PC-3 (cell line): ENCODE measurements around the gene GAB2. TPM values are rescaled to one million over a fixed set of nuclear protein-coding genes. Genes with fewer than 3 reads are reported as not detected.

Experiments used
- ATAC-seq: fragments of 200-7000 bp; cut with Tn5 transposase; 2 replicates; pipeline ENCODE4 v1.9.1; 2020; ENCODE audit warnings: mild to moderate bottlenecking, moderate library complexity
- BruUV-seq: library from RNA; stranded (reverse); fragments of 400-500 nt; replicated peaks from 2 replicates; lab custom pipeline; 2021; lab: Mats Ljungman, UMichigan
- CTCF ChIA-PET: fragments of 300-600 bp; sonication (Branson Sonifier 250); formaldehyde crosslinking; loops from one replicate; lab custom pipeline; 2022; ENCODE audit warnings: antibody characterized with exemption; lab: Charles Lee
- POLR2A ChIA-PET: fragments of 300-600 bp; sonication (Branson Sonifier 250); formaldehyde crosslinking; loops from one replicate; lab custom pipeline; 2022; ENCODE audit warnings: antibody characterized with exemption; ENCODE audit not compliant: unreplicated experiment; lab: Charles Lee
- DNase-seq: peaks from one replicate; pipeline ENCODE4 v3.0.0-alpha.2; 2015
- H2AFZ ChIP-seq: fragments of 300-600 bp; sonication (generic); 2 replicates; pipeline ENCODE4 v1.6.0; 2016; ENCODE audit warnings: antibody characterized with exemption, low read length
- H3F3A ChIP-seq: fragments of 300-600 bp; sonication (generic); one replicate; pipeline ENCODE4 v1.6.0; 2017; ENCODE audit warnings: antibody characterized with exemption, low read length, control low read depth, mild to moderate bottlenecking; ENCODE audit not compliant: unreplicated experiment
- H3K27ac ChIP-seq: fragments of 300-600 bp; sonication (generic); 2 replicates; pipeline ENCODE4 v1.5.1; 2016; ENCODE audit warnings: mild to moderate bottlenecking, low read length
- H3K27me3 ChIP-seq: fragments of 300-600 bp; sonication (generic); 2 replicates; pipeline ENCODE4 v1.6.1; 2016; ENCODE audit warnings: low read length, mixed read lengths
- H3K36me3 ChIP-seq: fragments of 300-600 bp; sonication (generic); 2 replicates; pipeline ENCODE4 v1.6.1; 2016; ENCODE audit warnings: low read depth, mixed run types, low read length, mixed read lengths
- H3K4me1 ChIP-seq: fragments of 300-600 bp; sonication (generic); 2 replicates; pipeline ENCODE4 v1.5.1; 2016; ENCODE audit warnings: low read length; ENCODE audit not compliant: insufficient read depth
- H3K4me2 ChIP-seq: fragments of 300-600 bp; sonication (generic); 2 replicates; pipeline ENCODE4 v1.6.0; 2016; ENCODE audit warnings: low read length
- H3K4me3 ChIP-seq: fragments of 300-600 bp; sonication (generic); 2 replicates; pipeline ENCODE4 v1.5.1; 2016; ENCODE audit warnings: mild to moderate bottlenecking, low read length, mixed read lengths
- H3K79me2 ChIP-seq: fragments of 300-600 bp; sonication (generic); 2 replicates; pipeline ENCODE4 v1.6.1; 2017; ENCODE audit warnings: low read length, mixed read lengths
- H3K9ac ChIP-seq: fragments of 300-600 bp; sonication (generic); 2 replicates; pipeline ENCODE4 v1.6.0; 2016; ENCODE audit warnings: mild to moderate bottlenecking, low read length
- H3K9me2 ChIP-seq: fragments of 300-600 bp; sonication (generic); replicated peaks from 2 replicates; pipeline ENCODE4 v1.6.1; 2016; ENCODE audit warnings: mixed run types, low read length, mixed read lengths
- H3K9me3 ChIP-seq: fragments of 300-600 bp; sonication (generic); 2 replicates; pipeline ENCODE4 v1.6.1; 2016; ENCODE audit warnings: low read length, mixed read lengths
- H4K20me1 ChIP-seq: fragments of 300-600 bp; sonication (generic); 2 replicates; pipeline ENCODE4 v1.6.1; 2016; ENCODE audit warnings: low read length, mixed read lengths
- CTCF ChIP-seq: fragments of 300-600 bp; sonication (generic); conservative IDR thresholded peaks from 2 replicates; pipeline ENCODE4 v1.5.1; 2017; ENCODE audit warnings: antibody characterized with exemption, low read depth, mild to moderate bottlenecking, low read length
- EZH2 ChIP-seq: fragments of 300-600 bp; sonication (generic); IDR thresholded peaks from one replicate; pipeline ENCODE4 v1.6.1; 2017; ENCODE audit warnings: antibody characterized with exemption, mild to moderate bottlenecking, low read length; ENCODE audit not compliant: unreplicated experiment
- EZH2phosphoT487 ChIP-seq: fragments of 300-600 bp; sonication (generic); IDR thresholded peaks from 2 replicates; pipeline ENCODE4 v1.6.1; 2018; ENCODE audit warnings: mild to moderate bottlenecking, antibody characterized with exemption, low read length, borderline replicate concordance
- intact Hi-C: fragments of 100-400 bp; cut with micrococcal nuclease; formaldehyde crosslinking; loops from 2 replicates; pipeline ENCODE4 v1.9.0; 2023
- total RNA-seq: library from RNA; depleted of rRNA; stranded (reverse); fragments of >200 nt; gene quantifications from 2 replicates; pipeline ENCODE4 v1.2.3, GENCODE V29; 2014

The GAB2 gene
- total RNA-seq, 1 experiment from 2014 or later = 7.1 TPM

DNA sequence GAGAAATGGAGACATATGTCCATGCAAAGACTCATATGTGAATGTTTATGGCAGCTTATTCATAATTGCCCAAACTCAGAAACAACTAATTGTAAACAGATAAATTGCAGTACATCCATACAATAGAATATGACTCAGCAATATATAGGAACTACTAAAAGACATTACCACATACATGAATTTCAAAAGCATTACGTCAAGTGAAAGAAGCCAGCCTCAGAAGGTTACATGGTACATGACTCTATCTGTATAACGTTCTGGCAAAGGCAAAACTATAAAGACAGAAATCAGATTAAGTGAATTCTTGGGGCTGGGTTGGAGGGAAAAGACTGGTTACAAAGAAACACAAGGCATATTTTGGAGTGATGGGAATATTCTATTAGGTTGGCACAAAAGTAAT lies 236.4 kb downstream of the GAB2 start:
- no peaks in the 10 kb centered on the region for H3K9me3 ChIP-seq
- ChIA-PET CTCF (no interaction called here), POLR2A (no interaction called here)
- no TSS peak for BruUV-seq
- no peak overlapping the region for H3K9ac ChIP-seq
- H3F3A ChIP-seq = no peaks in the 10 kb centered on the region
- H4K20me1 ChIP-seq = no peaks in the 10 kb centered on the region
- H3K9me2 ChIP-seq = no peaks in the 10 kb centered on the region
- intact Hi-C loops = no loop called here
- H3K4me2 ChIP-seq = no peak overlapping the region
- no peak for ATAC-seq
- no peak overlapping the region for H2AFZ ChIP-seq
- no peak overlapping the region for H3K27ac ChIP-seq
- H3K36me3 ChIP-seq = peaks cover 10% of the 10 kb centered on the region; the same call in 1 of the 2 replicates
- peaks cover 11% of the 10 kb centered on the region for H3K4me1 ChIP-seq
- H3K27me3 ChIP-seq = no peaks in the 10 kb centered on the region
- DNase-seq = no peak
- no peak overlapping the region for H3K4me3 ChIP-seq
- no peak for TF ChIP-seq CTCF
- no peak for TF ChIP-seq EZH2phosphoT487
- no peak for TF ChIP-seq EZH2
- H3K79me2 ChIP-seq = peaks cover 10% of the 10 kb centered on the region; the same call in 1 of the 2 replicates

- no peak overlapping the region for H3K9ac ChIP-seq
- no peak for DNase-seq
- no TSS peak for BruUV-seq
These were observed 236.9 kb downstream of the GAB2 start for GRCh38 chr11:78180751-78181150.

More at GRCh38 chr11:78180751-78181150, 236.9 kb downstream of the GAB2 start:
- POLR2A ChIA-PET = no interaction called here
- Histone ChIP-seq H2AFZ (no peak overlapping the region), H3K27me3 (no peaks in the 10 kb centered on the region), H3K9me3 (no peaks in the 10 kb centered on the region), H3K9me2 (no peaks in the 10 kb centered on the region), H3K4me3 (no peak overlapping the region), H3F3A (no peaks in the 10 kb centered on the region), H3K4me1 (peaks cover 8% of the 10 kb centered on the region), H3K4me2 (no peak overlapping the region), H3K27ac (no peak overlapping the region), H4K20me1 (no peaks in the 10 kb centered on the region), H3K79me2 (peaks cover 10% of the 10 kb centered on the region; the same call in 1 of the 2 replicates), H3K36me3 (peaks cover 10% of the 10 kb centered on the region; the same call in 1 of the 2 replicates)
- TF ChIP-seq EZH2 = no peak
- TF ChIP-seq CTCF = no peak
- TF ChIP-seq EZH2phosphoT487 = no peak
- CTCF ChIA-PET = no interaction called here
- intact Hi-C loops = no loop called here
- no peak for ATAC-seq
